ENCODE data around the gene DPH2. TPM values are rescaled to one million over a fixed set of nuclear protein-coding genes. Genes with fewer than 3 reads are reported as not detected.
A peak's percentile ranks its signal among the peaks of the same experiment; 100 is the strongest.

DPH2 gene
- polyA plus RNA-seq, 3 donors: 13.0 to 23.6 (median 14.1) TPM

DNA sequence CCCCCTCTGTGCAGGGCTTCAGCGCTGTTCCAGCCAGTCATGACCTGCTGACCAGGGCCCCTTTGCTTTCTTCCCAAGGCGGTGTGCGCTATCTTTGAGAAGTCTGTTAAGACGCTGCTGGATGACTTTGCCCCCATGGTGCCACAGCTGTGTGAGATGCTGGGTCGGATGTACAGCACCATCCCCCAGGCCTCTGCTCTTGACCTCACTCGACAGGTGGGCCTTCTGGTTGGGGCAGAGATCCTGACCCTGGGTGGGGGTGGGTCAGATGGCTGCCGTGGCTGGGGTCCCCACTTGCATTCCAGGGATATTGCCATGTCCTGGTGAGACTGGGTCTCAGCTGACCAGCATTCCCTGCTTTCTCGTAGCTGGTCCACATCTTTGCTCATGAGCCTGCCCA lies 9.0 kb upstream of the DPH2 start:
- Mint-ChIP-seq H3K27ac (no peak overlapping the region), H3K9me3 (peaks cover 0 to 2% (median 0%) of the 10 kb centered on the region in 7 donors), H3K27me3 (ENCODE audit: low read depth in 3 of 3) (no peaks in the 10 kb centered on the region), H3K36me3 (peaks cover 43 to 57% of the 10 kb centered on the region in 2 donors), H3K4me1 (no peaks in the 10 kb centered on the region), H3K4me3 (no peak overlapping the region)
- peaks cover 20 to 22% of the 10 kb centered on the region in 2 donors for H3K4me1 ChIP-seq (ENCODE audit: control insufficient read depth in 1 of 2, insufficient read depth in 2 of 2, low read length in 2 of 2)
- H3K9me3 ChIP-seq (replicated peaks in 1 of 2; ENCODE audit: control insufficient read depth in 1 of 2, insufficient read depth in 1 of 2, low read length in 2 of 2): no peaks in the 10 kb centered on the region
- H3K36me3 ChIP-seq (replicated peaks in 1 of 2; ENCODE audit: control insufficient read depth in 1 of 2, insufficient read depth in 2 of 2, low read length in 2 of 2): peaks cover 59 to 88% of the 10 kb centered on the region in 2 donors
- H2AFZ ChIP-seq (ENCODE audit: insufficient read depth, low read depth, low read length, poor library complexity, severe bottlenecking): no peak overlapping the region
- no peak overlapping the region for H3K4me2 ChIP-seq (replicated peaks; ENCODE audit: extremely low read depth, low read length, poor library complexity, severe bottlenecking)
- no peaks in the 10 kb centered on the region for H4K20me1 ChIP-seq (ENCODE audit: insufficient read depth, low read length)
- TF ChIP-seq, protein P1, sequence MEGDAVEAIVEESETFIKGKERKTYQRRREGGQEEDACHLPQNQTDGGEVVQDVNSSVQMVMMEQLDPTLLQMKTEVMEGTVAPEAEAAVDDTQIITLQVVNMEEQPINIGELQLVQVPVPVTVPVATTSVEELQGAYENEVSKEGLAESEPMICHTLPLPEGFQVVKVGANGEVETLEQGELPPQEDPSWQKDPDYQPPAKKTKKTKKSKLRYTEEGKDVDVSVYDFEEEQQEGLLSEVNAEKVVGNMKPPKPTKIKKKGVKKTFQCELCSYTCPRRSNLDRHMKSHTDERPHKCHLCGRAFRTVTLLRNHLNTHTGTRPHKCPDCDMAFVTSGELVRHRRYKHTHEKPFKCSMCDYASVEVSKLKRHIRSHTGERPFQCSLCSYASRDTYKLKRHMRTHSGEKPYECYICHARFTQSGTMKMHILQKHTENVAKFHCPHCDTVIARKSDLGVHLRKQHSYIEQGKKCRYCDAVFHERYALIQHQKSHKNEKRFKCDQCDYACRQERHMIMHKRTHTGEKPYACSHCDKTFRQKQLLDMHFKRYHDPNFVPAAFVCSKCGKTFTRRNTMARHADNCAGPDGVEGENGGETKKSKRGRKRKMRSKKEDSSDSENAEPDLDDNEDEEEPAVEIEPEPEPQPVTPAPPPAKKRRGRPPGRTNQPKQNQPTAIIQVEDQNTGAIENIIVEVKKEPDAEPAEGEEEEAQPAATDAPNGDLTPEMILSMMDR (IDR thresholded peaks at IDR 0.05): no peak
- H3K27me3 ChIP-seq (ENCODE audit: control insufficient read depth in 2 of 2, insufficient read depth in 2 of 2, low read length in 2 of 2): no peaks in the 10 kb centered on the region
- no peak overlapping the region for H3K27ac ChIP-seq (ENCODE audit: low read depth in 1 of 2, low read length in 2 of 2)
- H3K9ac ChIP-seq (ENCODE audit: insufficient read depth, low read length, poor library complexity, severe bottlenecking): no peak overlapping the region
- no peaks in the 10 kb centered on the region for H3K79me2 ChIP-seq (ENCODE audit: insufficient read depth, low read length)
- intact Hi-C loops (cut with micrococcal nuclease): no loop called here
- DNase-seq: no peak
- WGBS (ENCODE audit: insufficient coverage): 100% methylated on average over 7 of the region's 8 CpGs
- H3K4me3 ChIP-seq (replicated peaks in 1 of 3; ENCODE audit: low read depth in 2 of 3, low read length in 3 of 3): no peak overlapping the region

DNA sequence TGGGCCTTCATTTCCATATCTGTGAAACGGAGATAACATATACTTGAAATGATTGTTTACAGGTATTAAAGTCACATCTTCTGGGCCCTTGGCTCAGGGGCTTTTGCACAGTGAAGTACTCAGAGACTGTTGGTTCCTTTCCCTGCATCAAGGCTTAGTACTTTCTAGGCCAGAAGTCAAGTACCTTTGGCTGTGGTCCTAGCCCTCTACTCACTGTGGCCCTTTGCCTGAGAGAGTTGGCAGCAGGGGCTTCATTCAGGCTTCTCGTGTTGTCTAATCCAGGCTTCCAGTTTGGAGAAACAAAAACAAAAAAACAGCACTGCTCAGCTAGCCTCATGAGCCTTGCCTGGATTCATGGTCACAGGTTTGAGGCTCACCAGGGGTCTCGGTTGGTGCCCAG lies 8.1 kb upstream of the DPH2 start:
- H3K36me3 Mint-ChIP-seq: peaks cover 42 to 53% of the 10 kb centered on the region in 2 donors
- Histone ChIP-seq H3K9ac (ENCODE audit: insufficient read depth, low read length, poor library complexity, severe bottlenecking) (no peak overlapping the region), H2AFZ (ENCODE audit: insufficient read depth, low read depth, low read length, poor library complexity, severe bottlenecking) (no peak overlapping the region), H3K27ac (ENCODE audit: low read depth in 1 of 2, low read length in 2 of 2) (no peak overlapping the region), H3K36me3 (replicated peaks in 1 of 2; ENCODE audit: control insufficient read depth in 1 of 2, insufficient read depth in 2 of 2, low read length in 2 of 2) (peaks cover 53 to 87% of the 10 kb centered on the region in 2 donors), H3K9me3 (replicated peaks in 1 of 2; ENCODE audit: control insufficient read depth in 1 of 2, insufficient read depth in 1 of 2, low read length in 2 of 2) (no peaks in the 10 kb centered on the region), H3K4me3 (replicated peaks in 1 of 3; ENCODE audit: low read depth in 2 of 3, low read length in 3 of 3) (no peak overlapping the region), H3K79me2 (ENCODE audit: insufficient read depth, low read length) (no peaks in the 10 kb centered on the region), H3K4me2 (replicated peaks; ENCODE audit: extremely low read depth, low read length, poor library complexity, severe bottlenecking) (no peak overlapping the region), H3K4me1 (ENCODE audit: control insufficient read depth in 1 of 2, insufficient read depth in 2 of 2, low read length in 2 of 2) (peaks cover 20 to 22% of the 10 kb centered on the region in 2 donors), H4K20me1 (ENCODE audit: insufficient read depth, low read length) (no peaks in the 10 kb centered on the region), H3K27me3 (ENCODE audit: control insufficient read depth in 2 of 2, insufficient read depth in 2 of 2, low read length in 2 of 2) (no peaks in the 10 kb centered on the region)
- WGBS (ENCODE audit: insufficient coverage): 94% methylated on average over 2 of the region's 3 CpGs
- TF ChIP-seq, protein P1 (IDR thresholded peaks at IDR 0.05): no peak
- H3K27ac Mint-ChIP-seq: peak overlapping the region in 1 of 7 donors; percentile 16
- H3K4me3 Mint-ChIP-seq: no peak overlapping the region
- no peaks in the 10 kb centered on the region for H3K27me3 Mint-ChIP-seq (ENCODE audit: low read depth in 3 of 3)
- intact Hi-C loops (cut with micrococcal nuclease): no loop called here
- H3K9me3 Mint-ChIP-seq: peaks cover 0 to 2% (median 0%) of the 10 kb centered on the region in 7 donors
- no peak for DNase-seq
- no peaks in the 10 kb centered on the region for H3K4me1 Mint-ChIP-seq
